Measurements from ENCODE around the gene FARP2. TPM values are rescaled to one million over a fixed set of nuclear protein-coding genes. Genes with fewer than 3 reads are reported as not detected.

The FARP2 gene
- total and polyA plus RNA-seq, 4 donors, result 9.9 to 49.7 (median 27.4) TPM

DNA sequence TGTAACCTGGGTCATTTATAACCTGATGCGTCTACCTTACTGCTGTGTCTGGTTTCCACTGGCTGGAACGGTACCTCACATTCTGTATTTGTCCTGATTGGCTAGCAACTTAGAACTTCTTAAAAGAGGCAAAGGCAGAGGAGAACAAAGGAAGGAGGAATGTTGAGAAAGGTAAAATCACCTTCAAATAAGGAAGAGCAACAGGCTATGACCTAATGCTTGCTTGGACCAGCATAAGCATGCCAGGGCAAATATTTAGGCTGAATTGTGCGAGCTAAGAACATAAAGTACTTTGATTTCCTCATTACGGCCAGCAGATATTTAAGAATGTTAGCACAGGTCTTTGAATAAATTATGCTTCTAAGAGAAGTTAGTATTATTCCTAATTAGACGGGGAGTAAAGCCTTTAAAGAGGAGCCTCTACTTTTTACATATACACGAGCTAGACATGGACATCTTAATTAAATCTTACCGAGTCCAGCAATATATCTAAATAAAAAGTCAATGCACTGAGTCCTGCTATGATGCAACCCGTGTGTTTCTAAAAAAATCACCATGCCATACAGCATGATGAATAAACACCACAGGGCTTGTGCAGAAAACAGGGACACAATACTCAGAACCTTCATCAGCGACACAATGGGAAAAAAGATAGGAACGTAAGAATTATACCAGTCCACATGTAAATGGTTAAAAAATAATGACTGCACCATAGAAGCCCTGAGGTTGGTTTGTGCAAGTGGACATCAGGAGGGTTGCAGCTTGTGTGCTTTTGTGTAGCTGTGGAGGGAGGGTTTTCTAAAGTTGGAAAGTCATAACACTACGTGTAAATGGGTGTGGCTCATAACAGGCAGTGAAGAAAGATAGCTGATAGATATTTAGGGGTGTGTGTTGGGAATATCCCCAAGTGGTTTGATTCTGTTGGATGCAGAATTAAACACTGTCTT, 26.1 kb upstream of the FARP2 start:
- Histone ChIP-seq H3K27ac (ENCODE audit: low read depth in 1 of 2, low read length in 1 of 2) (no peak overlapping the region), H3K36me3 (ENCODE audit: control insufficient read depth in 4 of 4, insufficient read depth in 4 of 4, low read length in 4 of 4) (peaks cover 5 to 51% (median 30%) of the 10 kb centered on the region in 4 donors), H3K4me1 (ENCODE audit: control insufficient read depth in 5 of 5, insufficient read depth in 5 of 5, low read length in 5 of 5) (peaks cover 0 to 2% (median 0%) of the 10 kb centered on the region in 5 donors), H3K9ac (ENCODE audit: insufficient read depth in 1 of 2, low read length in 2 of 2) (no peak overlapping the region), H3K9me3 (ENCODE audit: control insufficient read depth in 4 of 4, insufficient read depth in 3 of 4, low read length in 3 of 4) (no peaks in the 10 kb centered on the region), H3K27me3 (ENCODE audit: control insufficient read depth in 3 of 3, insufficient read depth in 3 of 3, low read length in 2 of 3) (no peaks in the 10 kb centered on the region), H3K4me3 (no peak overlapping the region)
- WGBS, 2 donors, result 85 to 90% methylated on average over 11 of the region's 11 CpGs
- ATAC-seq (ENCODE audit: insufficient read depth, low FRiP score), result no peak
- TF ChIP-seq CTCF (IDR thresholded peaks at IDR 0.05; ENCODE audit: control extremely low read depth, extremely low read depth), result no peak
- no peak for DNase-seq

DNA sequence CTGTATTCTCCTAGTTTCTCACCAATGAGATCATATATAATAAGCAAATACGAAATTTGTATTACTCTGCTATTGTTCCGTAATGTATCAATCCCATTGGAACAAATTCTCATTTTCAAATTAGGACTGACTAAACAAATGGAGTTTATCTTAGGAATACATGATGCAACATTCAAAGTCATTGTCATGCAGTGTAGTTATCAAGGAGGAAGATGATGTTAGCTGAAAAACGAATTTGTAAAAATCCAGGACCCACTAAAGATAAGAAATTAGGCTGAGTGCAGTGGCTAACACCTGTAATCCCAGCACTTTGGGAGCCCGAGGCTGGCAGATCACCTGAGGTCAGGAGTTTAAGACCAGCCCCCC, 25.5 kb upstream of the FARP2 start:
- H3K27ac ChIP-seq (ENCODE audit: low read depth in 1 of 2, low read length in 1 of 2), result no peak overlapping the region
- 92 to 95% methylated on average over 4 of the region's 4 CpGs for WGBS, 2 donors
- DNase-seq (no peak), ATAC-seq (ENCODE audit: insufficient read depth, low FRiP score) (no peak)
- H3K9me3 ChIP-seq (ENCODE audit: control insufficient read depth in 4 of 4, insufficient read depth in 3 of 4, low read length in 3 of 4), result no peaks in the 10 kb centered on the region
- no peaks in the 10 kb centered on the region for H3K27me3 ChIP-seq (ENCODE audit: control insufficient read depth in 3 of 3, insufficient read depth in 3 of 3, low read length in 2 of 3)
- no peak overlapping the region for H3K9ac ChIP-seq (ENCODE audit: insufficient read depth in 1 of 2, low read length in 2 of 2)
- TF ChIP-seq CTCF (IDR thresholded peaks at IDR 0.05; ENCODE audit: control extremely low read depth, extremely low read depth), result no peak
- H3K36me3 ChIP-seq (ENCODE audit: control insufficient read depth in 4 of 4, insufficient read depth in 4 of 4, low read length in 4 of 4), result peaks cover 3 to 45% (median 28%) of the 10 kb centered on the region in 4 donors
- no peak overlapping the region for H3K4me3 ChIP-seq
- H3K4me1 ChIP-seq (ENCODE audit: control insufficient read depth in 5 of 5, insufficient read depth in 5 of 5, low read length in 5 of 5), result peaks cover 0 to 2% (median 0%) of the 10 kb centered on the region in 5 donors

GRCh38 chr2:241334813-241335212, 21.3 kb upstream of the FARP2 start:
- Histone ChIP-seq H3K27ac (ENCODE audit: low read depth in 1 of 2, low read length in 1 of 2) (no peak overlapping the region), H3K9ac (ENCODE audit: insufficient read depth in 1 of 2, low read length in 2 of 2) (no peak overlapping the region), H3K36me3 (ENCODE audit: control insufficient read depth in 4 of 4, insufficient read depth in 4 of 4, low read length in 4 of 4) (peaks cover 14 to 49% (median 28%) of the 10 kb centered on the region in 4 donors), H3K27me3 (ENCODE audit: control insufficient read depth in 3 of 3, insufficient read depth in 3 of 3, low read length in 2 of 3) (no peaks in the 10 kb centered on the region), H3K9me3 (ENCODE audit: control insufficient read depth in 4 of 4, insufficient read depth in 3 of 4, low read length in 3 of 4) (no peaks in the 10 kb centered on the region), H3K4me3 (no peak overlapping the region), H3K4me1 (ENCODE audit: control insufficient read depth in 5 of 5, insufficient read depth in 5 of 5, low read length in 5 of 5) (peaks cover 0 to 2% (median 0%) of the 10 kb centered on the region in 5 donors)
- TF ChIP-seq CTCF (IDR thresholded peaks at IDR 0.05; ENCODE audit: control extremely low read depth, extremely low read depth), result no peak
- 70 to 79% methylated on average over 2 of the region's 2 CpGs for WGBS, 2 donors
- ATAC-seq (ENCODE audit: insufficient read depth, low FRiP score), result no peak
- no peak for DNase-seq

Data from lung (tissue), 12 donors.